ENCODE measurements around the gene MAST4.
A peak's percentile ranks its signal among the peaks of the same experiment; 100 is the strongest.

MAST4 gene

DNA sequence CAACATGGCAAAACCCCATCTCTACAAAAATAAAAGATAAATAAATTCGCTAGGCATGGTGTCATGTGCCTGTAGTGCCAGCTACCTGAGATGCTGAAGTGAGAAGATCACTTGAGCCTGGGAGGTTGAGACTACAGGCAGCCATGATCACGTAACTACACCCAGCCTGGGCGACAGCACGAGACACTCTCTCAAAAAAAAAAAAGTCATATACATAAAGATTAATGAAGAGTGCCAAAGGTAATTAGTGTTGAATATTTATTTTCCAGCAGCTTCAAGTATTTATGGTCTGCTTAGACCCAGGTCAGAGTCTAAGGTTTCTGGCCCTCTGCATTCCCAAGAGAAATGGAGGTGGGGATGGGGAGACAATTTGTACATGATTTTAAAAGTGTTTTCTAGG, 432.7 kb downstream of the MAST4 start:
- DNase-seq: no peak

DNA sequence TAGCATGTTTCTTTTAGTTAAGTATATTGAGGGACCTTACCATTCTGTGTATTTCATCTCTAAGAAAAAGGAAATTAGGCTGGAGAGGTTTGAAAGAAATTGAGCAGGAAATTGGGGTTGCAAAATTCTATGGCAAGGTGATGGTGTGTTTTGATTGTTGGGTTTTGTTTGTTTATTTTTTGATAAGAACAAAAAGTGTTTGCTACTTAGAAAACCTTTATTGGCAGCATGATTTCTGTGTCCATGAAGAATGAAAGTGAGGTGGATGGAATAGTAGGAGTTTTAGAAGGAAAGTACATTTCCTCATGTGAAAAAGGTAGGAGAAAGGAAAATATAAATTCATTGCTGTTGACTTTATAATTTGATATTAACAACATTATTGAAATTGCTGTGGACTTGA, 433.3 kb downstream of the MAST4 start:
- DNase-seq: no peak

DNA sequence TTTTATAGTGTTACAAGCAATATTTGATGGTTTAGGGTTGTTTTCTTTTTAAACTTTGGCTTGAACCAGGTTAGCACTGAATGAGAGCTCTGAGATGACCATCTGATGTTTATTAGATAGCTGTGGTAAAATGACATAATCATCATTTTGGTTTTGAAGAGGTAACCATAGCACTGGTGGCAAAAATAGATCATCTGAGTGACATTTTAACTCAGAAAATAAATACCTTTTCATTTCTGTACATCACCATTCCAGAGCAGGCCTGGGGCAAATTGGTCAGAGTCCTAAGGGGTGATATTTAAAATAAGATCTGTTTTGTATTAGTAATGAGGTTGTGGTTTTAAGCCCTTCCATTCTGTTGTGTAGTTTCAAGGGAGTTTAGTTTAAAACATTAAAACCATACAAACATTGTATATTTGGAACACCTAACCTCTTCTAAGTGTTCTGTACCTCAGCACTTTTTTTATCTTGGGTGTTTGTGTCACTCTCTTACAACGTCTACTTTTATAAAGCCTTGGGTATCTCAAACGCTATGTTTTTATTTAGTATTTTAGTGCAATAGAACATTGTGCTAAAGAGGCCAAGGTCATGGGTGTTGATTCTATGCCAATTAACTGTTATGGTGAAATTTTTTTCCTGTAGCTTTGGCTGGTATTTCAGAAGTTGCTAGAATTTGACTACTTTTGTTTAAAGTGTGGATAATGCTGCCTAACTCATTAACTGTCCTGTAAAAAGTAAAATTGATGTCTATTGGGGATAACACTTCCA, 434.3 kb downstream of the MAST4 start:
- no peak for DNase-seq

DNA sequence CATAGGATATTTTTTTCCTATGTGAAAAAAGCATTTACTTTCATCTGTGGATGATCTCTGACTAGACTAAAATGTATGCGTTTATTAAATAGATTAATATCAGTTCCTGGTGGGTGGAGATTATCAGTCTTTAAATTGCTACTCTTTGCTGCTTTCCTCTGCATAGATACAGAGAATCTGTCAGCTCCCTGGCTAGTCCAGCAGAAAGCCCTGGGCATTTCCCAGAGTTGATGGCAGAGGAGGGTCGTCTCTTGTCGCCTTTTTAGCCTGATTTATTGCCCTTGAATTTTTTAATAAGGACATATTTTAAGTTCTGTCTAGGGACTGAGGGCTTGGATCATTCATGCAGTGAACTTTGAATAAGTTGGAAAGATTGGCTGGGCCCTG, 434.9 kb downstream of the MAST4 start:
- DNase-seq: no peak

DNA sequence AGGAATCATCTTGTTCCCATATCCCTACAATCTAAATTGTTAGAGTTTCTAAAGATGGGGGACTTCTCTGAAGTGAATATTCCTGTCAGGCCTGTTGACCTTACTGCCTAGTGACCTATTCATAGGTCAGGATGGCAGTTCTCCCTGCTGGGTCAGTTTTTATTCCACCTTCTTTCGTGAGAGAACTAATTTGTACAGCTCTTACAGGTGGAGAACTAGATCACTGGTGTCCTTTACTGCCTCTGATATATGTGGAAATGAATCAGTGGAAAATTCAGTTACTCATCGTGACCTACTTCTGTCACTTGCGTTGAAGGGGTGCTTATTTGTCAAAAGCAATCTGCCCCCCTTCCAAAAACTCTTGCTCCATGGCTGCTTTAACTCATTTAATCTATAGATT, 435.5 kb downstream of the MAST4 start:
- DNase-seq: no peak

DNA sequence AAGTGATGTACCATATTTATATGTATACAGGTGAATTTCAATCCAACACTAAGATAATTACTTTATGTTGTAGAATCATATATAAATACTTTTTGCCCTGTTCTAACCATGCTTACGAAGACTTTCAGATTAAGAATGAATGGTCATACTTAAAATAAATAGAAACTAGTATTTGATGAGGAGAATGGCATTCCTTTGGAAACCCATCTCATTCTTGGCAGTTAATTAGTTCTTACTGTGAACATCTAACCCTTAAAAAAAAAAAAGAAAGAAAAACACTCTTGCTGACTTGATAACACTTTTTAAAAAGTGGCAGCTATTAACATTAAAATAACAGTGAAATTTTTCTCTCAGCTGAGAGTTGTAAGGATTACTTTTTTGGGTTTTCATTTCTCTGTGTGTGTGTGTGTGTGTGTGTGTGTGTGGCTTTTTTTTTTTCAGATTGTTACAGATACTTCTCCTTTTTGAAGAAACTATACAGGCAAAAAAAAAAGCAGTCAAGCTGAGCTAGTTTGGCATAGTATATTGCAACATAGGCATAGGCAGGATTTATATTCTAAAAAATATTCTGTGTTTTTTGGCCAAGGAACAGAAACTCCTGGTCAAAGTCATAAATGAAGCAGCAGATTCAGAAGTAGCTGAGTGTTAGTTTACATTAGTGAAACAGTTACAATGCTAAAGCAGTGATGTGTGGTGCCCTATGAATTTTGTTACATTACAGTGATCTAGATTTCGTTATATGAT, 436.9 kb downstream of the MAST4 start:
- peak; percentile 82 for DNase-seq

DNA sequence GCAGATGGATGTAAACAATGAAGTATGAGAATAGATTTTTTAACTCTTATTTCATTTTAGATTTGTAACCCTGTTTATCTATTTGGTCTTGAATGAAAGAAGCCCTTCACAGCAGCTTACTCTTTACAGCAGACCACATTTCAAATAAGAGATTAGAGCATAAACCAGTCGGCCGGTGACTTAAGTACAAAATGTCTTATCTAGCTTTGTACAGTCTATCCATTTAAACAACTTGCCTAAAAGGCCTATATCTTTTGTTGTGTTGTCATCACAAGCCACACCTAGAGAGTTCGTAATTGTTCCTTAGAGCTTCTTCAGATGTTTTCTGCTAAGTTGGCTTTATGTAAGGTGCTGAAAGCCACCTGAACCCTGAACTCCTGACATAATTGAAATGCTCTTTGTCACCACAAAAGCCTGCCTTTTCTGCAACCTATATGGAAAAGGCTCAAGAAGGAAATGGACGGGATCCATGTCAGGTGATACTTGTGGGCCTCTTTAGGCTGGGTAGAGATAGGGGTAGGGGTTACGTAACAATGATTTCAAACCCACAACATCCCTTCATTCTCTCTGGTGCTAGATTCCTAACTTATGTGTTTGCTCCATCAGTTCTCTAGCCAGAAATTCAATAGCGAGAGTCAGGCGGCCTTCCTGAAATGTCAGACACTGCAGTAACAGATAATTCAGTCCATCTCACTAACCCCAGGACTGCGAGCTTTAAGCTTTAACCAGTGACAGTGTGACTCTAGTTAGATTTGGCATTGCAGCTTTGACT, 437.9 kb downstream of the MAST4 start:
- DNase-seq: peak; percentile 67

DNA sequence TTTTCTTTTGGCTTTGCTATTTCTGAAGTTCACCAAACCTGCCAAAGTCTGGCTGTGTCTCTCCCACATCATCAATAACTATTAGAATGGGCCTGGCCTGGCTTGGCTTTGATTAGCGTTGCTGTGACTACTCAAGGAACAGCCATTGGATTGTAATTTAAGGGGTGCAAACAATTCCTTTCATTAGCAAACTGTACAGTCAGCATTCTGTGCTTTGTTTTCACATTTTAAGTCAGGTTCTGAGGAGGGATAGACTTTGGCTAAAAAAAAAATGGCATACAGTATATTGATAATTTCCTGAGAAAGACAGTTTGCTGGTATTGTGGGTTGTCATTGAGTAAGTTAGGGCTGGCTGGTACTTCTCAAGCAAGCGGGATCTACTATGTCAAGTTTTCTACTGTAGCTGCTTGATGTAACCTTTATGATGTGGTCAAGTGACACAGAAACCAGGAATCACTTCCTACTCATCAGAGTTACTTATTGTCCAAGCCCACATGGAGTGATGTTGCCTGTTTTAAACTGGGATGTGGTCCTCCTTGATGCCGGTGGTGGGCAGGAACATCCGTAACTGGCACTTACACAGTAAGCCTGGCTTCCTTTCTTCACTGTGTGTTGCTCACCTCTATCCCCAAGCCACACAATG, 439.0 kb downstream of the MAST4 start:
- no peak for DNase-seq

DNA sequence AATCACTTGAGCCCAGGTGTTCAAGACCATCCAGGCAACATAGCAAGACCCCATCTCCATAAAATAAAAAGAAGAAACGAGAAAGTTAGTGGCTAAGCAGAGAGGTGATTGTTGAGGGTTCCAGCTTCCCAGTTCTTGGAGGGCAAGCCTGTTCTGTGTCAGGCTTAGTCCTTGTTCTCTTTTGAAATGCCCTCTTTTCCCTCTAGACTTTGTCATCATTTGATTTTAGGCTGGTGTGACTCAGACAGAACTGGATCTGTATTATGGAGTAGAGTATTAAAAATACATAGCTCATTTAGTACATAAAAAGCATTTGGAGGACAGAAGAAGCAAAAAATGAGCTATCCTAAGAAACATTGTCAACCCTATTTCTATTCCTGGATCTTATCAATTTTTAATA, 441.0 kb downstream of the MAST4 start:
- no peak for DNase-seq

DNA sequence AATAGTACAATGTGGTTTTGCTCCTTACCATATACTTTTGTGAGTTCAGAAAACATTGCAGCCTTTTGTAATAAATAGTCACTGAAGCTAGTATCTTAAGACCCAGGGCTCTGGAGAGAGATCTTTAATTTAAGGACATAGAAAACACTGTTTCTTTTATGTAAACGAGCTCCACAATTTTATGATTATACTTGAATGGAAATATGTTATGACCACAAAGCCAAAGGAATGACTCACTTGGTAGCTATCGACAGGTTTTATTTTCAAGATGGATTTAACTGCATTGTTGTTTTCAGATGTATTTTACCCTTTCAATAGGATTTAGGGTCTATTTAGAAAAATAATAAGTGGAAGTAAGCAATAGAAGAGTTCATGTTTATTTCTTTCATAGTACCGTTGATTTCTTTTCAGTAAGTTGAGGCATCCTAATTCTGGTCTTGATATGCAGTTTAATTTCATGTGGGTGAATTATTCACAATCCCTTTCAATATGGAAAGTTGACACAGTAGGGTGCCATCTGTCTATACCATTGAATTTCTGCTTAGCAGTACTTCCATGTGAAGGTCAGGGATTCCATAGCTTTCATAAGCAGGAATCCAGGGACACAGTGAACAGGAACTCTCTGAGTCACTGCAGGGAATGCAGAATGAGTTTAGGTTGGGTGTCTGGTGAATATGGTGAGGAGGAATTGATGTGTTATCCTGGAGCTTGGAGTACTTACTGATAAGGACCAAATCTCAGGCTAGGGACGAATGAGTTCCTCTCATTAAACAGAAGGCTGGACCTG, 442.8 kb downstream of the MAST4 start:
- no peak for DNase-seq

DNA sequence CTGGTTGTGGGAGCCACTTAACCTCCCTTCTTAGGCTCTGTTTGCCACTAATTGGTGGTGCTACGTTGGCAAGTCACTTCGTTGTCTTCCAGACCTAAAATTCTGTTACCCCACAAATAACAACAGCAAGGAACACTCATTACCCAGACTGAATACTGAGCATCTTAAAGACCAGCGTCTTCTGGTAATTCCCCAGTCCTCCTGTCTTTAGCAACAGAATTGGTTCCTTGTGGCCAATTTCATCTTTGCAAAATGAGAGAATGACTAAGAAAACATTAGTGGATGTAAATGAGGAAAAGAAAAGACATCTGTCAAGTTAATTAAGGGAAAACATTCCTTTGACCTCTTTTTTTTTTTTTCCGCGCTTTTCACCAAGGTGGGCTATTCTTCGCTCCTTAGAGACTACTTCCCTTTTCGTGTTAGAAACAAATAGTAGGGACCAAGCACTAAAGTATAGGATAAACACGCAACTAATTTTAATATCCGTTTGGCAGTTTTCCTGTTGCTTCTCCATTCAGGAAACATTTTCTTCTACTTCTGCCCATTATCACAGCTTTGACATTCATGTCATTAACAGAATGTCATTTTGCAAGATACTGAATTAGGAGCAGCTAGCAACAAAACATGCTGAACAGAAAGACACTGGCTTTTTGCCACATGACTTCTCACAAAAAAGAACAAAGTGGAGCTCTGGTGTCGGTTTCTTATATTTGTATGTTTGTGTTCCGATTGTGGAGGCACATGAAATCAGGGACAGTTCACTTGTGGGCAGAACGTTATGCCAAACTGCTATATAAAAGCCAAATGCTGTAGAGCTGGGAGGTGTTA, 446.2 kb downstream of the MAST4 start:
- DNase-seq: no peak

DNA sequence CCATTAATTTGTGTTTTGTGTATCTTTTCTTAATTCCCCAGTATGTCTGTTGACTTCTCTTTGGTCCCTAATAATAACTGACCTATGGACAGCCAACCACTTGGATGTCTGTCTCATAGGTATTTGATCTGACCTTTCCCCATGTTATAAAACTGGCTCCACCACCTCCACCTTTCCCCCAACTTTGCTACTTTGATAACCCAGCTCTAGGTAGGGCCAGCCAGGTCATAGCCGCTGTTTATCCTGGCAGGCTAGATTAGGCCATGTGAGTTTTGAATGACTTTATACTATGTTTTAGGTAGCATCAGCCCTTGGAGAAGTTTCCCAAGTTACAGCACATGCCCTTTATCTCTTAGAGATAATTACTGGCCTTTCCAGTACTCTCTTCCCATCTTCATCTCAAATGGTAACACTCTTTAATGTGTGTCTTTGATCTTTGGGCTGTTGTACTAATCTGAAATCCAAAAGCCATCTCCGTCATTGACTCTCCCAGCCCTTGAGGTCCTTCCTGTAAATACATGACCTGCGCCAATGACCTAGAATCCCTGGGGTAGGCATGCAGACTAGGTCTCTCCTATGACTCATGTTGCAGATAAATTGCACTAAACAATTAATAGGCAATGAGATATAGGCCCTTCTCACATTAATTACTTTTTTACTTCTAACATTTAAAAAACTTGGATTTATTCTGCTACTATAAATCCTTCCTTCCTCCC, 447.8 kb downstream of the MAST4 start:
- DNase-seq: no peak

DNA sequence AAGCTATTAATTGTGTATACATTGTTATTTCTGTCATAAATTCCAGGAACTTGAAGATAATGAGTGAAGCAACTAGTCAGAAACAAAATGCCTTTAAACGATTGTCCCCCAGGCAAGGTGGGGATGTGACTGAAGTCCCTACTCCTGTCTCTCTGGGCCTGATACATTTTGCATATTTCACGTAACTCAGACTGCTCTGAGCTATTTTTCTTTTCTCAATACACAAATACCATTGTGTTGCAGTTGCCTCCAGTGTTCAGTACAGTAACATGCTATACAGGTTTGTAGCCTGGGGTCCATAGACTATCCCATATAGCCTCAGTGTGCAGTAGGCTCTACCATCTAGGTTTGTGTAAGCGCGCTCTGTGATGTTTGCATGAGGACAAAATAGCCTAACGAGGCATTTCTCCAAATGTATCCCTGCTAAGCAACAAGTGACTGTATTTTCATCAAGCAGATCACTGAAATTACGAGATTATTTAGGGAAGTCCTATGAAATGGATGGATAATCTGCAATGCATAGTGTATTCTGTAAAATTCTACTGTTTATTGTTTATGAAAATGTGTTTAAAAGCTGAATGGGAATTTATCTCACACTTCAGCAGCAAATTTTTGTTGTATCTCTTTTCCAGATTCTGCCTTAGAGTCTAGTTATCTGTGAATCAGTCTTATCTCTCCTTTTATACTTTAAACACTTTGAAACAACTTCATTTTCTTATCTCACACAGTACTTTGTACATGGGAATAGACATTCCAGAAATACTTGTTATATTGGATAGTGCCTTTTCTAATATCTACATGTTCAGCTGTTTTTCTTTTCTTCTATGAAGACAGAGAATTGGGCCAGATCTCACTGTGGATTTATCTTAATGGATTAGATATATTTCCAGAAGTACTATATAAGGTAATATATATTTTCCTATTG, 449.9 kb downstream of the MAST4 start:
- no peak for DNase-seq

DNA sequence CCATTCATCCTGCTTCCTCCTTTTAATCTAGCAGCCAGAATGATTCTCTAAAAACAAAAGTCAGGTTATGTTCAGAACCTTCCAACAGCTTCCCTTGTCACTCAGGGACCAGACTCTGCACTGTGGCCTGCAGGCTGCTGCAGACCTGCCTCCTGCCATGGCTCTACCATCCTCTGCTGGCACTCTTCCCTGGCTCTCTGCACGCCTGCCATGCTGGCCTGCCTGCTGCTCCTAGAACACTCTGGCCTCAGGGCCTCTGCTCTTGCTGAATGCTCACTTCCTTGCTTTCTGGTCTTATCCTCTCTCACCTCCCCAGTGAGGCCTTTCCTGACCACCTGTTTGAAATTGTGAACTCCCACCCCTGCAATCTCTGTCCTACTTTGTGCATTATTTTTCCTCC, 451.0 kb downstream of the MAST4 start:
- peak; percentile 21 for DNase-seq

DNA sequence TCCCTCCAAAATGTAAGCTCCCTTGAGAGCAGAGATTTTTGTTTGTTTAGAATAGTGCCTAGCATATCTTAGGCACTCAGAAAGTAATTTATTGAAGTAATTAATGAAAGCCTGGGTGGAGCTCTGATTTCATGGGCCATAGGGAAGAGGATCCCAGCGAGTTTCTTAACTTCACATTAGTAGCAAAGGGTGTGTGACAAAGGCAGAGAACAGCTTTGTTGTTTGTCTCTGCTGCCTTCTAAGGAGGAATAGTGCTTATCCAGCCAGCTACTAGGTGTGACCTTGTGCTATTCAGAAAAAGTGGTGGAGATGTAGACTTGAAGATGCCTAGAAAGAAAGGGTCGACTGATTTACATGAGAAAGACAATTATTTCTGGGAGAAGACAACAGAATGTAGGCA, 451.4 kb downstream of the MAST4 start:
- no peak for DNase-seq

DNA sequence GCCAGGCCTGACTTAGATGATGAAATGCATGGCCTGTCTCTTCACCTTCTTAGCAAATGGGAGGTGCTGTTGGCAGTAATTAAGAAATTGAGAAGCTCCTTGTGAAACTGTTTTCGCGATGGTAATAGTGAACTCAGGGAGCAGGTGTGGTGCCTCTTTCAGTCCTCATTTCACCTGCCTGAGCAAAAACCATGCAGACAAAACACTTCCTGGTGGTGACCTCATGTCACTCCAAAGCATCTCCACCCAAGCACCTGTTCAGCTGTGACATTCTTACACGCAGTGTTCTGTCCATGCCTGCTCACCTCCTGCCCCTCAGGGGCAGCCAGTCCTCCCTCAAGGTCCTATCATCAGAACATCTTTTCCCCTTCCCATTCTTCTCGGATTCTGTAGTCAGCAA, 453.9 kb downstream of the MAST4 start:
- DNase-seq: no peak

DNA sequence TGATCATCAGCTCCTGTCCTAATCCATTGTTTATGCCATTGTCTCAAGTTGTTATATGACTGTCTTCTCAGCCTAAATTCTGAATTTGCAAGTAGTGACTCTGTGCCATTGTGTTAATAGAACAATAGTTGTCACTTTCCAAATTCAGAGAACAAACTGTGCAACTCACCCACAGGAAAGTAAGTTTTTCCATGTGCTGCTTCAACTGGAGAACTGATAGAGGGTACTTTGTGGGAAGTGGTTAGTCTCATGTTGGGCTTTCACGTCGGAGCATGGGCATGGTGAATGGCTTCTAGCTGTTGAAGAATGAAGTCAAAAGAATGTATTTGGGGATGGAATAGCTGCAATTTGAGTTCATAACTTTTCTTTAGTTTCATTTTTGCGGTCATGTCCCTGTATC, 454.4 kb downstream of the MAST4 start:
- DNase-seq: no peak

DNA sequence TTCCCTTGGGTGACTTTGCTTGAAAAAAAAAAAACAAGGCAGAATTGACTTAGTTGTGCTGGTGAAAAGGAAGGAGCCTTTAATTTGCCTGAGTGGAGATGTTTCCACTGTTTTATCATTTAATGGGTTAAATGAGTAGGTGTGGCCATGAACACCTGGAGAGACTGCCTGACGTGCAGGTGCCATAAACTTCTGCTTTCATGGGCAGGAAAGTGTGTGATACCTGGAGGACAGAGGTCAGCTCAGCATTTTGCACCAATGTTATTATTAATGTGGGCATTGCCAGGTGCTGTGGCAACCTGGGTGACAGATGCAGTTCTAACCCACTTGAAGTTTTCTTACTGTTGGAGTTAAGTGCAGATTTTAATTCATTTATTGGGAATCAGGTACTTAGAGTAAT, 455.0 kb downstream of the MAST4 start:
- no peak for DNase-seq

DNA sequence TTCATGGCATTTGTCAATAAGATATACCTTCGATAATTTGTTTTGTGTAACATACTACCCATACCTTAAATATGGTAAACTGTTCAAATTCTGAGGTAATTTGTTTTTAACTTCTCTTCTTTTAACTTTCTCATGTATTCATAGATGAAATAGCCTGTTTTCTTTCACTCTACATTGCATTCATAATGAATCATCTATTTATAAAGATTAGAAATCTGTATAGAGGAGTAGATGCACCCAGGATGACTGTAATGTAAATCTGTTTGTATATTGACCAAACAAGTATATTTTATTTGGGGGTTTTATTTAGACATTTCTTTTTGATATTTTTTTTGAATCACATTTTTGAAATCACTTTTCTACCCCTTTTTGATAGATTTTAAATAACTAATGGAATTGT, 455.8 kb downstream of the MAST4 start:
- no peak for DNase-seq

DNA sequence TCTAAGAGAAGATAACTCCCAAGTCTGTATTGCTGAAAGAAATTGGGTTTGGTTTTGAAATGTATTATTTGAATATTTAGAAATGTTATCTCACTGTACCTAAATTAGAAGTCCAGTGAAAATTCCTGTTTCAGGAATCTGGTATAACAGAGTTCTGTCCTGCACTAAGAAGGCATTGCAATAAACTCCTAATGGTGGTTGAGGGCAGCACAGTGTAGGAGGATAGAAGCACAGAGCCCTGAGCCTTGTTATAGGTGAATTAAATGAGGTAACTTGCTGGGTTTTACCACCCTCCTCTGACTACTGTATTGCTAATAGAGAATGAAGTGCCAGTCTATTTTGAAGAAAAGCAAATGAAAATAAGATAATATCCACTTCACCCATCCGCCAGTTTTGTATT, 457.0 kb downstream of the MAST4 start:
- no peak for DNase-seq
